NCI-H1694 (cell line): ENCODE results near the gene NDUFC1.
"Not testable (repeated sequence)": the region's sequence is repeated elsewhere in the genome, so short reads cannot be mapped to it uniquely, and the experiment has no call there.

Experiments
- DNase-seq: peaks from one replicate; lab custom pipeline; 2025; lab: John Stamatoyannopoulos, UW

NDUFC1 gene

GRCh38 chr4:139297001-139297410 is 5.3 kb downstream of the NDUFC1 start:
- no peak for DNase-seq

GRCh38 chr4:139295942-139296299 is 6.4 kb downstream of the NDUFC1 start:
- no peak for DNase-seq

DNA sequence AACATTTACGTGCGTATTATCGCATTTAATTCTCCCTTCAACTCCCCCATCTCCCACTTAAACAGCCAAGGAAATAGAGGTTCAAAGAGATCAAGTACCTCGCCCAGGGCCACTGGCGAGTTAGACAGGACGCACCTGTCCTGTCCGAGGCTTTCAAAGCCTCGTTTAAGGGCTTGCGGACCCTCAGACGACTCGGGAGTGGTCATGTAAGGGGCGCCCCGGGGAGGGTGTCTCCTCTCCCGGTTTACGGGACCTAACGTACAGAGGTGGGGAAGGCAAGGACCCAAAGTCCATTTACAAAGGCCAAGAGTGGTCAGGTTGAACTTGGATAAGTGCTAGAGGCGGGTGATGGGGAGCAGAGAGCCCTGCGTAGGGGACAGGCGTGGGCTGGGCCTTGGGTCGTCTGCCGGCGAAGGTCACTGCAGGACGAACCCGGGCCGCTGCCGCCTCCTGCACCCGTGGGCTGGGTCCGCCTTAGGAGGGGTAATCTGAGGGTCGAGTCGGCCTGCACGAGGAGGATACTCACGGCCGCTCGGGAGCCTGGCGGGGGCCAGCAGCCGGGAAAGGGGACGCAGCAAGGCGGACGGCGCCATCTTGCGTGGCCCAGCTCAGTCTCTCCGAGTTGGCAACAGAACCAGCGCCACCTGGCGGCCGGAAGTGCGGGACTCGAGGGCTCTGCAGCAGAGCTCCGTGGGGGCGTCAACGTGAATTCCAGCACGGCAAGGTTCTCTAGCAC is 6.9 kb downstream of the NDUFC1 start:
- DNase-seq = peak; percentile 78

GRCh38 chr4:139286186-139286698 is 16.0 kb downstream of the NDUFC1 start:
- DNase-seq = no peak

DNA sequence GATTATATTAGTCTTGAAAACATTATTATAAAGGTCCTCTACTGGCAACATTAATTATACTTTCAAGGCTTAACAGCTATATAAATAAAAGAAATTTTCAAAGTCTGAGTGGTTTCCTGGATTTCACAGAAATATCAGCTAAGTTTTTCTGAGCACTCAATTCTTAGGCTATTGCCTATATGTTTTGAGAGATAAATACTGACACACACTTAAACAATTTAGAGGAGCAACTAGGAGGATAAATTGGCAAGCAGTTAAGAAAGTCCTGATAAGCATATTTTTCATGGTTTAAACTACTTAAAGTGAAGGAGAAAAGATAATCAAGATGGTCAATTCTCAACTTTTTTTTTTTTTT is 19.6 kb downstream of the NDUFC1 start:
- DNase-seq = no peak

DNA sequence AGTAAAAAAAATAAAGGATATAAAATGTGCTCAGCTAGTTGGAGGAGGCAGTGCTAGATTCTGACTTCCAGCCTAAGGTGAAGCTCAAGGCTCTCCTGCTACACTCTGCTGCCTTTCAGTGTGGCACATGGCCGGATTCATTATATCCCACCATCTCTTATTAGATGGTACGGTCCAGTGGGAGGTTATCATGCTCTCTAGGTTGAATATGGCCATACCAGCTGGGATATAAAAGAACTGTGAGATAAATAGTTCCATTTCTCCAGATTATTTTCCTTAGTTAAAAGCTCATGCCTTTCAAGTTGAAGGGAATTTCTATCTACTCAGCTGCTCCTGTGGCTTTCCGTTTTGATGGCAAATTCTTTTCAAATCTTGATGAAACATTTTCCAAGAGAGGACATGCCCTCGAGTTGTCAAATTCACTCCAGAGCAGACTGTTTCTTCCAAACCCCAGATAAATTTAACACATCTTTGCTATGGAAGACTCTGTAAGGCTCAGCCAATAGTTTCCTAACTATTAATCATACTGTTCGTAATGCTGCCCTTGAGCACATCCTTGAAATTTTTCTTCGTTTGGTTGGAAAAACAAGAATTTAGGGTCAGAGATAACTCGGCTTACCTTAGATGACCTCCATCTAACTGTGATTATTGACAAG is 20.1 kb downstream of the NDUFC1 start:
- DNase-seq = no peak

- no peak for DNase-seq
Measured at GRCh38 chr4:139279760-139280620, 22.3 kb downstream of the NDUFC1 start, which contains the start of gene MGARP. MGARP (minus strand) TSS chr4:139280225; CDS start chr4:139280158, 67 bp downstream.

DNA sequence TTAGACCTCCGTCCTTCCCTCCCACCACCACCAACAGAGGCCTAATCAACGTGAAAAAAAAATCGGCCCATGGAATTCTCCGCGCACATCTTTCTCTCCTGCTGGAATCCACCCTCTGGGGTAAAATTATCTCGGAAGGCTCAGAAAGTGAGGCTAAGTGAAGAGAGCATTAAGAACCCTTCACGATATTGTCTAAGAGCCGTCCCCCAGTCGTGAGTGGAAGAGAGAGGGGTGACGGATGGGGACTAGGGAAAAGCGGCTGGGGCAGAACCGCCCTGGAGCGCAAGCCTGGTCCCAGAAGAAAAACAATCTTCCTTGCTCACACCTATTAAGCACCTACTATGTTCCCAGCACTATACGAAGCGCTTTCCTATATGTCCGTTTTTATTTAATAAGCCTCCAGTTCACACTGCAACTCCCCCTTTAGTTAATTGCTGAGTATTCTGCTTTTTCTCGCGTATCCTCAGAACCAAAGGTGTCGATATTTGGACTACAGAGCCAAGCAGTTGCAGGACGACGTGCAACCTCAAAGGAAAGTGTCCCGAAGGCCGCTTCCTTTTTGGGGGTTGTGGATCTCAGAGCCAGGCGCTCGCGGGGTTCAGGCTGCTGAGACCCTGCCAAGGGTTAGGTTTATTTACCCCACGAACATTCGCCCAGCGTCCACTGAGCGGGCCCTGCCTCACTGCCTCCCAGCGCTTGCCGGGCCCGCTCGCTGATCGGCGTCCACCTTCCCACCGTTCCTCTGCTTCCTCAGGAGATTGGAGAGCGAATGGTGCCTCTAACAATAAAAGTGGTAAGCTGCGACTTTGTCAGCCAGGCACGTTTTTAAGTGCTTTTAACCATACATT is 23.1 kb downstream of the NDUFC1 start:
- DNase-seq = no peak

- no peak for DNase-seq
Measured at GRCh38 chr4:139278485-139278884, 23.8 kb downstream of the NDUFC1 start.

DNA sequence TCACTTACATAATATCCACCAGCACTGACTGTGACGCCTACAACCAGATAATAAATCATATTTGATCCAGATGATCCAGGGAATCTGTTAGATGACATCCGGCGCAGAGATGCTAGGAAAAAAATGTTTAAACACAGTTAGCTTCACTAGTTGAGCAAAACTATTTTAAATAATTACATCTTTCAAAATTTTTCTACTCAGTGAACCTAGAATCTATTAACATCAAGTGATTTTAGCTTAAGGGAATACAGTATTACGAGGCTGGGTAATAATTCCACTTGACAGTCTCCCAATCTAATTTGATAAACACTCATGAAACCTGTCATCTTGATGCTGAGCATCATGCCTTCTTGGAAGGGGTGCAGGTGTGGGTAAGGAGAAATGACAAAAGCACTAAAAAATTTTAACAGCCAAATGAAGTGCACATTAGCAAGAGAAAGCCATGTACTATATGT is 27.0 kb downstream of the NDUFC1 start:
- DNase-seq = no peak

- DNase-seq = no peak
Measured at GRCh38 chr4:139274790-139275189, 27.5 kb downstream of the NDUFC1 start.

- DNase-seq = no peak
Measured at GRCh38 chr4:139273835-139274234, 28.4 kb downstream of the NDUFC1 start.

DNA sequence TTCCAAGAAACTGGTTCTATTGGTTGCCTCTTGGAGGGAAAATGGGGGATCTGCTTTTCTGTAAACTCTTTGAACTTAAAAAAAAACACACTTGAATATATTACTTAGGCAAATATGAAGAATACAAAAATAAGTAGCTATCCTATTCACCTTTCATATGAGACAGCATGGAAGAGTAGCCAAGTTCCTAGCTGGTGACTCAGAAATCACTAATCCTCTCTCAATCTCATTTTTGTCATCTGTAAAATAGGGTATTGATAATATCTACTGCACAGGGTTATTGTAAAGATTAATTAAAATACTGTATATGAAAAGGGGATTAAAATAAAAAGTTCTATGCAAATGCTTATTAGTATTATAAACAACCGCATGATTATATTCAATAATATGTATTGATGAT is 35.0 kb downstream of the NDUFC1 start:
- DNase-seq = no peak

GRCh38 chr4:139266583-139267257 is 35.6 kb downstream of the NDUFC1 start:
- no peak for DNase-seq

GRCh38 chr4:139266208-139266582 is 36.1 kb downstream of the NDUFC1 start:
- no peak for DNase-seq

GRCh38 chr4:139265654-139266053 is 36.6 kb downstream of the NDUFC1 start:
- no peak for DNase-seq

- no peak for DNase-seq
Measured at GRCh38 chr4:139256349-139256748, 45.9 kb downstream of the NDUFC1 start.

- DNase-seq = not testable (repeated sequence)
Measured at GRCh38 chr4:139255581-139255980, 46.7 kb downstream of the NDUFC1 start.

- no peak for DNase-seq
Measured at GRCh38 chr4:139253713-139254112, 48.6 kb downstream of the NDUFC1 start.

- no peak for DNase-seq
Measured at GRCh38 chr4:139253046-139253445, 49.2 kb downstream of the NDUFC1 start.

GRCh38 chr4:139247700-139248238 is 54.5 kb downstream of the NDUFC1 start:
- no peak for DNase-seq
